ENCODE measurements around the gene TBX3.

The TBX3 gene

DNA sequence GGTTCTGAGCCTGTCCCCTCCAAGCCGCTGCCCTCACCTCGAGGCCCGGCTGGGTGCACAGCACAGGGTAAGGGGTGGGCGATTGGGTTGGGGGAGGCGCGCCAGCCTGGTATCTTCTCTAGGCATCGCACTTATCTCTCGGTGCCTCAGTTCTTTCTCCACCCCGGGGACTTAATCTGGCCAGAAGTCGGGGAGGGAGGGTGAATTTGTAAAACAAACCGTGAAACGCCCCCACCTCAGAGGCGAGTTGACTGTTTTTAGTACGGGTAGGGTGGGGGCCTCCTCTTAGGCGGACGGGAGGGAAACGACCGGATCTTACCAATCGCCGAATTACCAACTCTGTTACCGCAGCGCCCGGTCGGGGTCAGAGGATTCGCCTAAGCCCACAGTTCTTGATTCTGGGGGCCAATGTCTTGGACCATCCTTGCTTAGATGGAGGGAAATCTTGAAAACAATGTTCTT lies 1.4 kb upstream of the TBX3 start:
- Histone ChIP-seq H2AFZ (ENCODE audit: low read depth, low read length) (no peak overlapping the region), H3K9ac (ENCODE audit: low read depth, low read length) (no peak overlapping the region), H3K4me3 (ENCODE audit: low read depth in 1 of 2, low read length in 2 of 2) (no peak overlapping the region), H3K9me3 (ENCODE audit: insufficient read depth, low read length, severe bottlenecking) (no peaks in the 10 kb centered on the region), H3K27ac (ENCODE audit: low read length) (no peak overlapping the region), H3K4me2 (ENCODE audit: insufficient read depth, low read length) (no peak overlapping the region), H4K20me1 (ENCODE audit: insufficient read depth, low read length) (no peaks in the 10 kb centered on the region), H3K4me1 (ENCODE audit: insufficient read depth, low read length) (no peaks in the 10 kb centered on the region), H3K79me2 (ENCODE audit: insufficient read depth, low read length) (no peaks in the 10 kb centered on the region), H3K36me3 (ENCODE audit: insufficient read depth, low read length) (no peaks in the 10 kb centered on the region), H3K27me3 (ENCODE audit: insufficient read depth, low read length, poor library complexity) (peaks cover 29% of the 10 kb centered on the region)
- DNase-seq, result no peak
- no peak for ATAC-seq (ENCODE audit: insufficient read depth, low read depth)
- no peak for TF ChIP-seq EZH2 (IDR thresholded peaks at IDR 0.05; ENCODE audit: borderline replicate concordance, low read depth, low read length, severe bottlenecking)
- TF ChIP-seq, protein P1, sequence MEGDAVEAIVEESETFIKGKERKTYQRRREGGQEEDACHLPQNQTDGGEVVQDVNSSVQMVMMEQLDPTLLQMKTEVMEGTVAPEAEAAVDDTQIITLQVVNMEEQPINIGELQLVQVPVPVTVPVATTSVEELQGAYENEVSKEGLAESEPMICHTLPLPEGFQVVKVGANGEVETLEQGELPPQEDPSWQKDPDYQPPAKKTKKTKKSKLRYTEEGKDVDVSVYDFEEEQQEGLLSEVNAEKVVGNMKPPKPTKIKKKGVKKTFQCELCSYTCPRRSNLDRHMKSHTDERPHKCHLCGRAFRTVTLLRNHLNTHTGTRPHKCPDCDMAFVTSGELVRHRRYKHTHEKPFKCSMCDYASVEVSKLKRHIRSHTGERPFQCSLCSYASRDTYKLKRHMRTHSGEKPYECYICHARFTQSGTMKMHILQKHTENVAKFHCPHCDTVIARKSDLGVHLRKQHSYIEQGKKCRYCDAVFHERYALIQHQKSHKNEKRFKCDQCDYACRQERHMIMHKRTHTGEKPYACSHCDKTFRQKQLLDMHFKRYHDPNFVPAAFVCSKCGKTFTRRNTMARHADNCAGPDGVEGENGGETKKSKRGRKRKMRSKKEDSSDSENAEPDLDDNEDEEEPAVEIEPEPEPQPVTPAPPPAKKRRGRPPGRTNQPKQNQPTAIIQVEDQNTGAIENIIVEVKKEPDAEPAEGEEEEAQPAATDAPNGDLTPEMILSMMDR (IDR thresholded peaks at IDR 0.05; ENCODE audit: borderline replicate concordance, extremely low read depth, low read length, poor library complexity, severe bottlenecking), result no peak

GRCh38 chr12:114684870-114685273 lies 897 bp upstream of the TBX3 start:
- no peaks in the 10 kb centered on the region for H3K36me3 ChIP-seq (ENCODE audit: insufficient read depth, low read length)
- TF ChIP-seq, protein P1 (IDR thresholded peaks at IDR 0.05; ENCODE audit: borderline replicate concordance, extremely low read depth, low read length, poor library complexity, severe bottlenecking), result no peak
- H3K4me2 ChIP-seq (ENCODE audit: insufficient read depth, low read length), result no peak overlapping the region

GRCh38 chr12:114683709-114684097 lies 272 bp downstream of the TBX3 start:
- H3K9ac ChIP-seq (ENCODE audit: low read depth, low read length), result no peak overlapping the region
- no peak overlapping the region for H3K4me2 ChIP-seq (ENCODE audit: insufficient read depth, low read length)
- no peaks in the 10 kb centered on the region for H3K9me3 ChIP-seq (ENCODE audit: insufficient read depth, low read length, severe bottlenecking)
- no peak overlapping the region for H2AFZ ChIP-seq (ENCODE audit: low read depth, low read length)
- H3K27me3 ChIP-seq (ENCODE audit: insufficient read depth, low read length, poor library complexity), result peaks cover 19% of the 10 kb centered on the region
- no peaks in the 10 kb centered on the region for H4K20me1 ChIP-seq (ENCODE audit: insufficient read depth, low read length)
- H3K79me2 ChIP-seq (ENCODE audit: insufficient read depth, low read length), result no peaks in the 10 kb centered on the region
- no peaks in the 10 kb centered on the region for H3K4me1 ChIP-seq (ENCODE audit: insufficient read depth, low read length)
- ATAC-seq (ENCODE audit: insufficient read depth, low read depth), result no peak
- H3K36me3 ChIP-seq (ENCODE audit: insufficient read depth, low read length), result no peaks in the 10 kb centered on the region
- no peak for TF ChIP-seq EZH2 (IDR thresholded peaks at IDR 0.05; ENCODE audit: borderline replicate concordance, low read depth, low read length, severe bottlenecking)
- TF ChIP-seq, protein P1 (IDR thresholded peaks at IDR 0.05; ENCODE audit: borderline replicate concordance, extremely low read depth, low read length, poor library complexity, severe bottlenecking), result no peak
- no peak overlapping the region for H3K4me3 ChIP-seq (ENCODE audit: low read depth in 1 of 2, low read length in 2 of 2)
- DNase-seq, result no peak
- no peak overlapping the region for H3K27ac ChIP-seq (ENCODE audit: low read length)

More at GRCh38 chr12:114684870-114685273, 897 bp upstream of the TBX3 start:
- Histone ChIP-seq H3K9me3 (ENCODE audit: insufficient read depth, low read length, severe bottlenecking) (no peaks in the 10 kb centered on the region), H2AFZ (ENCODE audit: low read depth, low read length) (no peak overlapping the region), H3K27me3 (ENCODE audit: insufficient read depth, low read length, poor library complexity) (peaks cover 24% of the 10 kb centered on the region), H4K20me1 (ENCODE audit: insufficient read depth, low read length) (no peaks in the 10 kb centered on the region), H3K9ac (ENCODE audit: low read depth, low read length) (no peak overlapping the region), H3K4me3 (ENCODE audit: low read depth in 1 of 2, low read length in 2 of 2) (no peak overlapping the region), H3K4me1 (ENCODE audit: insufficient read depth, low read length) (no peaks in the 10 kb centered on the region), H3K27ac (ENCODE audit: low read length) (no peak overlapping the region), H3K79me2 (ENCODE audit: insufficient read depth, low read length) (no peaks in the 10 kb centered on the region)
- ATAC-seq (ENCODE audit: insufficient read depth, low read depth), result no peak
- no peak for DNase-seq
